NCI-H1436 treated with DMSO at 0.1 percent for 48 hours (cell line): ENCODE data around the gene TMEM51.
"Not testable (repeated sequence)": the region's sequence is repeated elsewhere in the genome, so short reads cannot be mapped to it uniquely, and the experiment has no call there.

Experiments used
- DNase-seq: peaks from one replicate; lab custom pipeline; 2025; lab: John Stamatoyannopoulos, UW

Gene TMEM51

GRCh38 chr1:15154480-15155036 lies 1.0 kb downstream of the TMEM51 start:
- DNase-seq: no peak

DNA sequence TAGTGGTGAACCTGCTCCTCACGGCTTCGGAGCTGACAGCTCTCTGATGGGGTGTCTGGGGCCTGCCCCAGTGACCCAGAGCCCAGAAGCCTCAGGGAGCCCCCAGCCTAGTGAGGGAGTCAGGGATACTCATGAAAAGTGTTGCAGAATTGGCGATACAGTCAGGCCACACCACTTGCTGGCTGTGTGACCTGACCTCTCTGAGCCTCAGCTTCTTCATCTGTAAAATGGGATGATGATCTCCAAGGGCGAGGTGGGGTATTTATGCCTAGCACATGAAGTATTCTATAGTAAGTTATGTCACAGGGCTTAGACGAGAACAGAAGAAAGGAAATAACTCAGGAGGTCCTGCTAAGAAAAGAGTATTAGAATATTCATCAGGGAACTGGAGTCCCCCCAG lies 1.6 kb downstream of the TMEM51 start:
- no peak for DNase-seq

DNA sequence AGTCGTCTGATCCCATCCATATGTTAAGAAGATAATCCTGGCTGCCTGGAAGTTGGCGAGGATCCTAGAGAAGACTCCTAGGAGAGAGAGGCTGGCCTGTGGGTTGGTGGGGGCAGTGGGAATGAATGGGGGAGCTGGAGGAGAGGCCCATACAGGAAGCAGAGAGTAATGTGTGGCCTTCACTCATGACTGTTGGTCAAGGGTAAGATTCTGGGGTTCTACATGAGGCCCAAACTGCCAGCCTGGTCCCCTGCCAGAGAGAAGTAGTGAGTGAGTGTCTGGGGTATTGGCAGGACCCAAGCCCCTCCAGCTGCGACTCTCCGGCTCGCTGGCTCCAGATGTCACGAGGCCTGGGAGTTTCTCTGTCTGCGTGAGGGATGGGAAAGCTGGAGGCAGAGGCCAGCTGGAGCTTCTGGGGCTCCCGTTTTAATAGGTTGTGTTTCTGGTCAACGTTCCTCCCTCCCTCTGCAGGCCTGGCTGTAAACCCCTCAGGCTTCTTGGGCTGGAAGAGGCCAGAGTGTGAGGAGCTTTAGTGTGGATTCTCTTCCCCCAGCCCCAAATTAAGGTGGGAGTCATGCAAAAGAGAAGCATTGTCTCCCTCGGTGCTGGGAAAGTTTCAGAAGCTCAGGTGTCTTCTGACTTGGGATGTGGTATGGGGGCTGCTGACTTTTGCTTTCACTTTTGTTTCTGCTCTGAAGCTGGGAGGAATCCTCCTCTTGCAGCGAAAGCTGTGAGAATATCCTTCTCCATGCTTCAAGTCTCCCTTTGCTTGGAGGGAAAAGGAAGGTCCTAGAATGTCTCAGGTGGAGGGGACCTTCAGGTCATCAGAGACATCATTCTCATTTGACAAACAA lies 2.6 kb downstream of the TMEM51 start:
- DNase-seq: no peak

DNA sequence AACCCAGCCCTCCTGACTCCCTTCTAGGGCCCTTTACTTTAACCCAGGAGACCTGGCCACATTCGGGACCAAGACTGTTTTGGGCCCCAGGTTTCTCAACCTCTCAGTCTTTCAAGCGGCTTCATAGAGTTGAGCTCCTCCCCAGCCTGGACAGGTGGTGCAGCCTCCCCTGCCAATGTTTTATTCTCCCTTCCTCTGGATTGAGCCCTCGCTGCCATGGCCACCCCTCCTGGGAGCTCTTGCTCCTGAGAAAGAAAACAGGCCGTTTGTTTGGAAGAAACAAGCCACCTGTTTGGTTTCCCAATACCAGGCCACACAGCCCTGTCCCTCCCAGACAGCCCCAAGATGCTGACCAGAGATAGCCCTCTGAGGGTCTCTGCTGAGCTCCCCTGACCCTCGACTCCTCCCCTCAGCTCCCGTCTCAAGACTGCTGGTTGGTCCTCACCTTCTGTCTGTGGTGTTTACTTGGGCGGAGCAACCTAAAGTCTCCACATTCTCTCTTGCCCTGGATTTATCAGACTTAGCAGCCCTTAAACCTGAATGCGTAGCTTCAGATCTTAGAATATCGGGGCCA lies 3.3 kb downstream of the TMEM51 start:
- DNase-seq: no peak

GRCh38 chr1:15157524-15158399 lies 4.2 kb downstream of the TMEM51 start:
- no peak for DNase-seq

DNA sequence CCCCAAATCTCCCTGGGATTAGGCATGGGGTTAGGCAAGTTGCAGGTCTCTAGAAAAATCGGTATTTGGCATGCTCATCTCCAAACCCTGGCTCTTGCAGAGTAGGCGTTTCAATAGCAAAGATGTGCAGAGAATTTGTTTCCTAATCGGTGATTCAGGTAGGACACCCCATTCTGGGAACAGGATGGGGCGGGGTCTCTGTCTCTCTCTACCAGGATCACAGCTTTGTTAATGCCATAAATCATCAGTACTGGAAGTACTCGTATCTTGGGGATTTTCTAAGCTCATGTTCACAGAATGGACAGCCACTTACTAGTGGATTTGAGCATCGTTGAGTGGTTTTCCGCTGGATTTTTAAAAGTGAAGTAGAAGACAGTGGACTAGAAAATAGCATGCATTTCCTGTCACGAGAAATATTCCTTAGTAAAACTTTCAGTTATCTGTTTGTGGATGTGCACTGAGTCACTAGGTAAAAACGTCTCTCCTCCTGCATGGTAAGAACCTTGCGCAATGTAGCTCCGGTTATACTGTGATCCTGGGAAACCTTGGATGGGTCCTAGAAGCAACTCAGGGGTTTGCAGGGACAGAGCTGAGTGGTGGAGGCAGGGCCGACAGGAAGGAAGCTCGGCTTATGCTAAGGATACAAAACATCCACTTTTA lies 5.1 kb downstream of the TMEM51 start:
- no peak for DNase-seq

GRCh38 chr1:15159166-15159555 lies 5.6 kb downstream of the TMEM51 start:
- no peak for DNase-seq

- no peak for DNase-seq
Measured at GRCh38 chr1:15160626-15161025, 7.1 kb downstream of the TMEM51 start.

DNA sequence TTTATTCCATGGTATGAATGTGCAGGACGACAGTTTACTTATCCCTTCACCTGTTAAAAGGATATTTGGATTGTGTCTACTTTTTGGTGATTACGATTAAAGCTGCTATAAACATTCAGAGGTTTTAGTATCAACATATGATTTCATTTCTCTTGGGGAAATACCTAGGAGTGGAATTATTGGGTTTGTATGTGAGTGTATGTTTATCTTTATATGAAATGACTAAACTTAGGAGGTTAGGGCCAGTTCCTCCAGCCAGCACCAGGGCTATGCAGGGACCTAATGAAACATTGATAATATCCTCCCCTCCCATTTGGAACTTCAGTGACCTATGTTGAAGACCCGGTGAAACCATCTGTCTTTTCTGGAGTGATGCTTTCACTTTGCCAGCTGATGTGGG lies 13.8 kb downstream of the TMEM51 start:
- DNase-seq: no peak

- DNase-seq: no peak
Measured at GRCh38 chr1:15168479-15168878, 14.9 kb downstream of the TMEM51 start.

- DNase-seq: no peak
Measured at GRCh38 chr1:15170071-15170470, 16.5 kb downstream of the TMEM51 start.

DNA sequence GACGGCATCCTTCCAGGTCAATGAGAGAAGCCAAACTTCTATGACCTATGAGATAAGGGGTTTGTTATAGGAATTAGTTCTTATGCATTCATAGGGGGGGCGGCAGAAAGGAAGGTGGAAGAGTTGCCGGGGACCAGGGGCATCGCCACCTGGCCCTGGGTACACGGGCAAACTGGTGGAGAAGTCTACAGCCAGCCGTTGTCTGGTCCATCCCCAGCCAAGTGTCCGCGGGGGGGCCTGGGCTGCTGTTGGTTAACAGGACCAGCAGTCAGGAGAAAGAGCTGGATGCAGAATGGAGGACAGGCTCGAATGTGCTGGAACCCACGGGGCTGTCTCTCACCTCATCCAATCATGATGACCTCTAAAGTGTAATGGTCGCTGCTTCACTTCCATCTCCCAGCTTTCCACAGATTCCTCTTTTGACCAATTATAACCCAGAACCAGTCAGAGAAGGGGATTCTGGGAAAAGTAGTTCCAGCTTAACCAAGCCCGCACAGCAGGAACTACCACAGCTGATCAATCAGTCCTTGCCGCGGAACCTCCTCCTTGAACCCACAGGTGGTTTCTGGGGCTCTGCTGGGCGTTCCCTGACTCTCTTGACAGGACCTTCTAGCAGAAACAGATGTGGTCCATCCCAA lies 17.8 kb downstream of the TMEM51 start:
- no peak for DNase-seq

DNA sequence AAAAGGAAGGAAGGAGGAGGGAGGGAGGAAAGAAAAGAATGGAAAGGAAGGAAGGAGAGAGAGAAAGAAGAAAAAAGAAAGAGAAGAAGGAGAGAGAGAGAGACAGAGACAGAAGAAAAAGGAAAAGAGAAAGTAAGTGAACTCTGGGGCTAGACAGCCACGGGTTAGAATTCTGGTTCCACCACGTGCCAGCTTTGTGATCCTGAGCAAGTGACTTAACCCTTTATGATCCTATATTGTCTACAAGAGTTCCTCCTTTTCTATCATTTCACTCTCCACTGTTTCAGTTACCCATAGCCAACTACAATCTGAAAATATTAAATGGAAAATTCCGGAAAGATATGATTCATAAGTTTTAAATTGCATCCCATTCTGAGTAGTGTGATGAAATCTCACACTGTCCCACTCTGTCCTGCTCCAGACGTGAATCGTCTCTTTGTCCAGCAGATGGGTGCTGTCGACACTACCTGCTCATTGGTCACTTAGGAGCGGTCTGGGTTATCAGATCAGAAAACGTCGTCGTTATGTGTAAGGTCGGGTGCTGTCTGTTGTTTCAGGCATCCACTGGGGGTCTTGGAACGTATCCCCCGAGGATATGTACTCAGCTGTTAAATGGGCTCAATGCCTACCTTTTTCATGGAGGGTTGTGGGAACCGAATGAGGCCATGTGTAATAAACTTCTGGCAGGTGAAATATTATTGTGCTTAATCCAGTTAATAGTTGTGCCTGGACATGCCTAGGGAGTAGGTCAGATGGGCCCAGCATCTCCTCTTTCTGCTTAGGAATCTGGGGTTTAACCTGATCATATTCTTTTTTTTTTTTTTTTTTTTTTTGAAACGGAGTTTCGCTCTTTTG lies 19.1 kb downstream of the TMEM51 start:
- no peak for DNase-seq

GRCh38 chr1:15173863-15174614 lies 20.5 kb downstream of the TMEM51 start:
- no peak for DNase-seq

DNA sequence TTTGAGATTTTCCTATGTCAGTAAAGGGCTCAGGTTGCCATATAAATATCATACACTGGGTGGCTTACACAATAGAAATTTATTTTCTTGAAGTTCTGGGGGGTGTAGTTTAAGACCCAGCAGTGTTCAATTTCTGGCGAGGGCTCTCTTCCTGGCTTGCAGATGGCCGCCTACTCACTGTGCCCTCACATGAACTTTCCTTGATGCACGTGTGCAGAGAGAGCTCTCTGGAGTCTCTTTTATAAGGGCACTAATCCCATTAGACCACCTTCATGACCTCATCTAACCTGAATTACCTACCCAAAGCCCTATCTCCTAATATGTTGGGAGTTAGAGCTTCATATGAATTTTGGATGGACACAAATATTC lies 21.1 kb downstream of the TMEM51 start:
- no peak for DNase-seq

GRCh38 chr1:15175324-15176094 lies 22.0 kb downstream of the TMEM51 start:
- not testable (repeated sequence) for DNase-seq

DNA sequence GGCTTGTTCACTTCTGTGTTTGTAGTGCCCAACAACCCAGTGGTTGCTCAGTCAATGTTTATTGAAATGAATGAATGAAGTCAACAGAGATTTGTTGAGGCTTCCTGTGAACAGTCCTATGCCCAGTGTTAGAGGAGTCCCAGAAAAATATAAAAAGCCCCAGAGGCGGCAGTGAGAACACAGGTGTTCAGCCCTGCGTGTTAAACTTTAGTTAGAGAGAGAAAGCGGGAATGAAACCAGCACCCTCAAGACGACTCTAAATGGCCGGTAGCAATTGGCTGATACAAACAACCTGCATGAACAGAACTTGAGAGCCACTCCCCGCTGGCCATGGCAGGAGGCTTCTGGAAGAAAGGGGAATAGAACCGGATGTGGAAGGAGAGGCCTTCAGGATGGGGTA lies 22.6 kb downstream of the TMEM51 start:
- DNase-seq: no peak

- DNase-seq: no peak
Measured at GRCh38 chr1:15176898-15177665, 23.5 kb downstream of the TMEM51 start.
